ENCODE results near the gene PCID2.

DNA sequence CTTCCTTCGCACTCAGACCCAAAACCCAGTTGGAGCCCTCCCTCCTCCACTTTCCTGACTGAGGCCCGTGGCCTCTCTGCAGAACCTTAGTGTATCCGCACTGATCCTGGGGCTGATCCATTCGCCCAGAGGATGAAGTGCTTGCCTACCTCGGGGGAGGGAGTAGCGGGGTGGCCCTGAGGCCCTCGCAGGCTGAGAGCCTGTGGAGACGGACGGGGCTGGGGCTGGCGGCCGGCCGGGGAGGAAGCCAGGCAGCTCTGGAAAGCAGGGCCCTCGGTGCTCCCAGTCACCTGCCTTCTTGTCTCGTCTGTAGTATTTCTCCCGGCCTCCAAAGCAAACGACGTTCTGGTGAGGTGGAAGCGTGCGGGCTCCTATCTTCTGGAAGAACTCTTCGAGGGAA is 48.8 kb downstream of the PCID2 start:
- TF ChIP-seq POLR2A (IDR thresholded peaks at IDR 0.05; ENCODE audit: extremely low read depth, insufficient read length): no peak
- no peak for TF ChIP-seq MYC (IDR thresholded peaks at IDR 0.05; ENCODE audit: low read depth, low read length)
- TF ChIP-seq, protein P1, sequence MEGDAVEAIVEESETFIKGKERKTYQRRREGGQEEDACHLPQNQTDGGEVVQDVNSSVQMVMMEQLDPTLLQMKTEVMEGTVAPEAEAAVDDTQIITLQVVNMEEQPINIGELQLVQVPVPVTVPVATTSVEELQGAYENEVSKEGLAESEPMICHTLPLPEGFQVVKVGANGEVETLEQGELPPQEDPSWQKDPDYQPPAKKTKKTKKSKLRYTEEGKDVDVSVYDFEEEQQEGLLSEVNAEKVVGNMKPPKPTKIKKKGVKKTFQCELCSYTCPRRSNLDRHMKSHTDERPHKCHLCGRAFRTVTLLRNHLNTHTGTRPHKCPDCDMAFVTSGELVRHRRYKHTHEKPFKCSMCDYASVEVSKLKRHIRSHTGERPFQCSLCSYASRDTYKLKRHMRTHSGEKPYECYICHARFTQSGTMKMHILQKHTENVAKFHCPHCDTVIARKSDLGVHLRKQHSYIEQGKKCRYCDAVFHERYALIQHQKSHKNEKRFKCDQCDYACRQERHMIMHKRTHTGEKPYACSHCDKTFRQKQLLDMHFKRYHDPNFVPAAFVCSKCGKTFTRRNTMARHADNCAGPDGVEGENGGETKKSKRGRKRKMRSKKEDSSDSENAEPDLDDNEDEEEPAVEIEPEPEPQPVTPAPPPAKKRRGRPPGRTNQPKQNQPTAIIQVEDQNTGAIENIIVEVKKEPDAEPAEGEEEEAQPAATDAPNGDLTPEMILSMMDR (IDR thresholded peaks at IDR 0.05; ENCODE audit: low read depth, low read length): no peak
- TF ChIP-seq, protein P2, sequence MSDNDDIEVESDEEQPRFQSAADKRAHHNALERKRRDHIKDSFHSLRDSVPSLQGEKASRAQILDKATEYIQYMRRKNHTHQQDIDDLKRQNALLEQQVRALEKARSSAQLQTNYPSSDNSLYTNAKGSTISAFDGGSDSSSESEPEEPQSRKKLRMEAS (IDR thresholded peaks at IDR 0.05; ENCODE audit: low read depth, low read length): no peak
